ENCODE measurements around the gene PPA1.

PPA1 gene

DNA sequence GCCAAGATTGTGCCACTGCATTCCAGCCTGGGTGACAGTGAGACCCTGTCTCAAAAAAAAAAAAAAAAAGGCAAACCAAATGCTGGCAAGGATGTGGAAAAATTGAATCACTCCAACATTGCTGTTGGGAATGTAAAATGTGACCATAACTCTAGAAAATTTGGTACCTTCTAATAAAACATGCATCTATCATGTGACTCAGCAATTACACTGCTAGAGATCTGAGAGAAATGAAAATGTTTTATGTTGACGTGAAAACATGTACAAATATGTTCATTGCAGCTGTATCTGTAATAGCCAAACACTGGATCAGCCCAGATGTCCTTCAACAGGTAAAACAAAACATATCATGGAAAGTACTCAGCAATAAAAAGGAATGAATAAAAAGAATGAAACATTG, 32.1 kb downstream of the PPA1 start:
- H3K4me3 ChIP-seq (ENCODE audit: low read depth, low read length): no peak overlapping the region
- TF ChIP-seq, protein P1, sequence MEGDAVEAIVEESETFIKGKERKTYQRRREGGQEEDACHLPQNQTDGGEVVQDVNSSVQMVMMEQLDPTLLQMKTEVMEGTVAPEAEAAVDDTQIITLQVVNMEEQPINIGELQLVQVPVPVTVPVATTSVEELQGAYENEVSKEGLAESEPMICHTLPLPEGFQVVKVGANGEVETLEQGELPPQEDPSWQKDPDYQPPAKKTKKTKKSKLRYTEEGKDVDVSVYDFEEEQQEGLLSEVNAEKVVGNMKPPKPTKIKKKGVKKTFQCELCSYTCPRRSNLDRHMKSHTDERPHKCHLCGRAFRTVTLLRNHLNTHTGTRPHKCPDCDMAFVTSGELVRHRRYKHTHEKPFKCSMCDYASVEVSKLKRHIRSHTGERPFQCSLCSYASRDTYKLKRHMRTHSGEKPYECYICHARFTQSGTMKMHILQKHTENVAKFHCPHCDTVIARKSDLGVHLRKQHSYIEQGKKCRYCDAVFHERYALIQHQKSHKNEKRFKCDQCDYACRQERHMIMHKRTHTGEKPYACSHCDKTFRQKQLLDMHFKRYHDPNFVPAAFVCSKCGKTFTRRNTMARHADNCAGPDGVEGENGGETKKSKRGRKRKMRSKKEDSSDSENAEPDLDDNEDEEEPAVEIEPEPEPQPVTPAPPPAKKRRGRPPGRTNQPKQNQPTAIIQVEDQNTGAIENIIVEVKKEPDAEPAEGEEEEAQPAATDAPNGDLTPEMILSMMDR (IDR thresholded peaks at IDR 0.05; ENCODE audit: borderline replicate concordance, insufficient read depth, low read depth, low read length): no peak

DNA sequence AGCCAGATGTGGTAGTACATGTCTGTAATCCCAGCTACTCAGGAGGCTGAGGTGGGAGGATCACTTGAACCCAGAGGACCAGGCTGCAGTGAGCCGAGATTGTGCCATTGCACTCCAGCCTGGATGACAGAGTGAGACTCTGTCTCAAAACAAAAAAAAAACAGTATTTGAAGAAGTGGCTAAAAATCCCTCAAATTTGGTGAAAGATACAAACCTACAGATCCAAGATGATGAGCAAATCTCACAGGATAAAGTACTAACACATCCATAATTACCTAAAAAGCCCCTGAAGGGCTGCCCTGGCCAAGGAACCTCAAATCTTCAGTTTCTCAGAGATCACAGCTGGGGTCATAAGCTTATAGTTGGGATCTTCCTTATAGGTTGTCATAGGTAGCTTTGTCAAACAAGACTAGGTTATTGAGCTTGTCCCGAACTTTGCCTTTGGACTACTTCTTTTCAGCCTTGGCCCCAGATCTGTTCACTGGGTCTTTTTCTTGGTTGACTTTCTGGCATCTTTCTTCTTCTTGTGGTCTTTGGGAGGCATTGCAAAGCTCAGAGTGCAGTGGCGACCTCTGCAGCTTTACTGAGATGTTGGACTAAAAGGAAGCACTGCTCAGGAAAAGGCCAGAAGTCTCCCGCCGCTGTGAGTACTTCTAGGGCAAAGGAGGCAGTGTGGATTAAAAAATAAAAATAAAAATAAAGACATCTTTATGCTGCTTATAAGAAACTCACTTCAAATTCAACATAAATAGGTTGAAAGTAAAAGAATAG, 34.3 kb downstream of the PPA1 start:
- no peak overlapping the region for H3K4me3 ChIP-seq (ENCODE audit: low read depth, low read length)
- TF ChIP-seq, protein P1 (IDR thresholded peaks at IDR 0.05; ENCODE audit: borderline replicate concordance, insufficient read depth, low read depth, low read length): no peak

DNA sequence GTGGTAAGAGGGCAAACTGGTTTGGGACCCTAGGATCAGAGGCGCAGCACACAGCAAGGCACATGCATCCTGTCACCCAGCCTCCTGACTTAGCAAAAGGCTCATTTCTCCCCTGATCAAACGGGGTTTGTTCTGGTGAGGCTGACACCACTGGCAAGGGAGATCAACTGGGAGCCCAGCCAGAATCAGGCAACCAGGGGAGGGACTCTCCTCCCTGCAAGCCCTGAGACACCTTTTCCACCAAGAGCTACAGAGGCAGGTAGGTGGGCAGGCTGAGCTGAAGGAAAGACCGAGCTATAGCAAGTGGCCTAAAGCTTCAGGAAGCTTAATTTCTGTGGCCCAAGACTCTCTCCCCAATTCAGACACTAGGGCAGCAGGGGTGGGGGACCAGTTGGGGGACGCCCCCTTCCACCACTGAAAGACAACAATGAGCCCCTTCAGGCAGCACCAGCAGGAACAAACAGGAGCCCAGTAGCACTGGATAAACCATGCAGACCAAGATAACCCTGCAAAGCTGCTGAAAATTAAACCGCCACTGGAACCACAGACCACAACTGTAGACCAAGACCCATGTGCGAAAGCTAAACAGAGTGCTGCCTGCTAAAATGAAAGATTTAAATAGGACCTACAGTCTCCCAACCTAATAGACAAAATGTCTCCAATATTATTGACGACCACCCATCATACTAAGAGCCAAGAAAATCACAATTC, 35.8 kb downstream of the PPA1 start:
- TF ChIP-seq, protein P1 (IDR thresholded peaks at IDR 0.05; ENCODE audit: borderline replicate concordance, insufficient read depth, low read depth, low read length): no peak
- no peak overlapping the region for H3K4me3 ChIP-seq (ENCODE audit: low read depth, low read length)

DNA sequence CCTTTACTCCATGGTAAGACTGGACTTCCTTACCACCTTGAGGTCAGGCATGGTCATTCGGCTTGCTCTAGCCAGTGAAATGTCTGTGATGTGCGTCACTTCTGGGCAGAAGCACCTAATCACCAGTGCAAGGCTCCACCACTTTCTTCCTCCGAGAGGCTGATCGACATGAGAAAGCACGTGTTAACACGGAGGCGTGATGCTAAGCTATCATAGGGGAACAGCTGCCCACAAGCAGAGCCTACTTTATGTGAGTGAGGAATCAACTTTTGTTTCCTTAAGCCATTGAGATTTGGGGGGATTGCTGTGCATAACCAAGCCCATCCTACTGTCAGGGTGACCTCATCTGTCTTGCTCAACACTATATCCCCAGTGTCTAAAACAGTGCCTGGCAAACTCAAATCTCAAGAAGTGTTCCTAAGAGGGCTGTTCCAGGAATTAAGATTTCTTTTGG, 39.8 kb downstream of the PPA1 start:
- TF ChIP-seq, protein P1 (IDR thresholded peaks at IDR 0.05; ENCODE audit: borderline replicate concordance, insufficient read depth, low read depth, low read length): no peak
- H3K4me3 ChIP-seq (ENCODE audit: low read depth, low read length): no peak overlapping the region

DNA sequence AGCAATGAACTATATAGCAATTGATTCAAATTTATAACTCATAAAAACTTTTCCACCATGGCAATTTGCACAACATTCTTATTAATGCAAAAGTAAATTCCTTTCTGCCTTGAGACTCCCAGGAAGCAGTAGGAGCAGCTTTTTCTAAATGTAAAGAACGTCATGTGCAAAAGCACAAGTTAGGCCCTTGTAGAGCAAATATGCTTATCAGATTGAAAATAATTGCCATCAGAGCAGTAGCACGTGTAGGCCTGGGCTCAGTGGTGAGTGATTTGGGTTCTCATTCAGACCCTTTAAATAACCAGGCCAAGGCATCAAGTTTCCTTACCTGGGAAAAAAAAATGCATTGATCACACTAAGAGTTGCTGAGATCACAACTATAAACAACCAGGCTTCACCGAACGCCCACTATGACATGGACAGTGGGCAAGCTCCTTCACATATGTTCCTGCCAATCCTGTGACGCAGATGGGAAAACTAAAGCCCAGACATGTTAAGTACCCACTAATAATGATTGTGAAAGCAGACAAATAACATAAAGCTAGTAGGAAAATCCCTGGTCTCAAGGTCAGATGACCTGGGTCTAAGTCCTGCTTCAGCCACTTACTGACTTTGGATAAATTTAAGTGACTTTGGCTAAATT, 40.8 kb downstream of the PPA1 start:
- TF ChIP-seq, protein P1 (IDR thresholded peaks at IDR 0.05; ENCODE audit: borderline replicate concordance, insufficient read depth, low read depth, low read length): no peak
- H3K4me3 ChIP-seq (ENCODE audit: low read depth, low read length): no peak overlapping the region

DNA sequence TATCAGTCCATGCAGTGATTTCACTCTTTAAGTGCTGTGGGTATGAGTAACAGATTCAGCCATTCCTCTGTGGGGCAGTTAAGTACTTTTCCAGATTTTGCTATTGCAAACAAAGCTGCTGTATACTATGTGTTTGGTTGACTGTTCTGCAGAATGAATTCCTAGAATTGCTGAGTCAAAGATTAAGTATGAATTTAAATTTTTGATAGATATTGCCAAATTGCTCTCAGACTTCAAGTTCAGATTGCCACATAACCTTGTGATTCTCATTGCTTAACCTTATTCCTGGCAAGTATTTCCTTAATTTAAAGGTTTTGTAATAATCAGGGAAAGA, 41.3 kb downstream of the PPA1 start:
- TF ChIP-seq, protein P1 (IDR thresholded peaks at IDR 0.05; ENCODE audit: borderline replicate concordance, insufficient read depth, low read depth, low read length): no peak

More for the DNA sequence above, 41.3 kb downstream of the PPA1 start:
- H3K4me3 ChIP-seq (ENCODE audit: low read depth, low read length): no peak overlapping the region
